Neutrophil (primary cell): Measurements from ENCODE around the gene EIF6.

Source experiments
- H3K27ac ChIP-seq: fragments of 200-600 bp; sonication (generic); 2 replicates; pipeline ENCODE4 v1.5.1; 2016; ENCODE audit warnings: mild to moderate bottlenecking, moderate library complexity
- H3K27me3 ChIP-seq: fragments of 200-600 bp; sonication (generic); 2 replicates; pipeline ENCODE4 v1.6.0; 2016; ENCODE audit warnings: mild to moderate bottlenecking
- H3K36me3 ChIP-seq: fragments of 200-600 bp; sonication (generic); 2 replicates; pipeline ENCODE4 v1.5.1; 2017
- H3K4me1 ChIP-seq, 2 experiments: fragments of 200-600 bp in 1 of 2; sonication (generic) in 1 of 2; 1 replicate in 1 of 2; 2 replicates in 1 of 2; pipeline versions ENCODE4 v1.5.1 to v1.6.1; 2013 to 2016; ENCODE audit warnings: low read depth in 1 of 2, low read length in 1 of 2, mild to moderate bottlenecking in 1 of 2, moderate library complexity in 1 of 2; ENCODE audit not compliant: control insufficient read depth in 1 of 2, insufficient read depth in 1 of 2
- H3K4me3 ChIP-seq, 2 experiments: fragments of 200-600 bp in 1 of 2; sonication (generic) in 1 of 2; 1 replicate in 1 of 2; 2 replicates in 1 of 2; pipeline ENCODE4 v1.5.1; 2013 to 2016; ENCODE audit warnings: low read depth in 1 of 2, low read length in 1 of 2, mild to moderate bottlenecking in 1 of 2, moderate library complexity in 1 of 2
- H3K9me3 ChIP-seq: fragments of 200-600 bp; sonication (generic); 2 replicates; pipeline ENCODE4 v1.5.1; 2016
- TF ChIP-seq, protein P1 (sequence below): fragments of 200-600 bp; sonication (generic); IDR thresholded peaks from 2 replicates; pipeline ENCODE4 v1.5.1; 2016; ENCODE audit warnings: antibody characterized with exemption

EIF6 gene

GRCh38 chr20:35280523-35280922 is 4.0 kb downstream of the EIF6 start:
- peaks cover 41% of the 10 kb centered on the region for H3K36me3 ChIP-seq
- H3K27ac ChIP-seq: peak overlapping the region; percentile 99

DNA sequence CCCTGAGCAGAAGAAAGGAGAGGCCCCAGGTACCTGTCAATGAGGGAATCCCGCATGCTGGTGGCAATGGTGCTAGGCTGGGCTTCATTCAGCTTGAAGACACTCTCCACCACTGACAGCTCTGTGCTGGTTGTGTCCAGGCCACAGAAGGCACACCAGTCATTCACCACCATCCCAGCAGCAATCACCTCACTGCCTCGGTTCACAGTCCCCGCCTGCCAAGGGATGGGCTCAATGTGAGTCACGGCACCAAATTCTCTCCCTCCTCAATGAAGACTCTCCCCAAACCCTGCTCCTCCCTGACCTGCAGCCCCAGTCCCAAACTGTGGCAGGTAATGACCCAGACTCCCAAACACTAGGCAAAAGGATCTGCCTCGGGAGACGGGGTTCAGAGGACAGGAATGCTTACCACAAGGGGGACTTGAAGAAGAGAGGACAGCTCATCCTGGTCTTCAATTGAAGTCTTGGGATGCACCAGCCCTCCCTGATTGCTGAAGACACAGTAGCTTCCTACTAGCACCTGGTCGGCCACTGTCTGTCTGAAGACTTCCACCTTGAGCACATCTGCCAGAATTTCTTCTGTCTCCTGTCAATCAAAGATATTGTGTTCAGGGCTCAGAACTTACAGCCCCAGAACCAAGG is 4.9 kb downstream of the EIF6 start:
- H3K36me3 ChIP-seq: peaks cover 49% of the 10 kb centered on the region
- TF ChIP-seq, protein P1, sequence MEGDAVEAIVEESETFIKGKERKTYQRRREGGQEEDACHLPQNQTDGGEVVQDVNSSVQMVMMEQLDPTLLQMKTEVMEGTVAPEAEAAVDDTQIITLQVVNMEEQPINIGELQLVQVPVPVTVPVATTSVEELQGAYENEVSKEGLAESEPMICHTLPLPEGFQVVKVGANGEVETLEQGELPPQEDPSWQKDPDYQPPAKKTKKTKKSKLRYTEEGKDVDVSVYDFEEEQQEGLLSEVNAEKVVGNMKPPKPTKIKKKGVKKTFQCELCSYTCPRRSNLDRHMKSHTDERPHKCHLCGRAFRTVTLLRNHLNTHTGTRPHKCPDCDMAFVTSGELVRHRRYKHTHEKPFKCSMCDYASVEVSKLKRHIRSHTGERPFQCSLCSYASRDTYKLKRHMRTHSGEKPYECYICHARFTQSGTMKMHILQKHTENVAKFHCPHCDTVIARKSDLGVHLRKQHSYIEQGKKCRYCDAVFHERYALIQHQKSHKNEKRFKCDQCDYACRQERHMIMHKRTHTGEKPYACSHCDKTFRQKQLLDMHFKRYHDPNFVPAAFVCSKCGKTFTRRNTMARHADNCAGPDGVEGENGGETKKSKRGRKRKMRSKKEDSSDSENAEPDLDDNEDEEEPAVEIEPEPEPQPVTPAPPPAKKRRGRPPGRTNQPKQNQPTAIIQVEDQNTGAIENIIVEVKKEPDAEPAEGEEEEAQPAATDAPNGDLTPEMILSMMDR: no peak

More at GRCh38 chr20:35280523-35280922, 4.0 kb downstream of the EIF6 start:
- Histone ChIP-seq H3K9me3 (no peaks in the 10 kb centered on the region), H3K27me3 (no peaks in the 10 kb centered on the region), H3K4me3 (no peak overlapping the region), H3K4me1 (peaks cover 27 to 47% of the 10 kb centered on the region in 2 experiments)
- TF ChIP-seq, protein P1: no peak

GRCh38 chr20:35279040-35279439 is 5.5 kb downstream of the EIF6 start:
- Histone ChIP-seq H3K27ac (peak overlapping the region; percentile 99), H3K36me3 (peaks cover 55% of the 10 kb centered on the region), H3K9me3 (no peaks in the 10 kb centered on the region), H3K4me3 (no peak overlapping the region), H3K4me1 (peaks cover 27 to 42% of the 10 kb centered on the region in 2 experiments), H3K27me3 (no peaks in the 10 kb centered on the region)
- TF ChIP-seq, protein P1: no peak

More for the DNA sequence above, 4.9 kb downstream of the EIF6 start:
- H3K4me1 ChIP-seq: peaks cover 27 to 46% of the 10 kb centered on the region in 2 experiments
- H3K4me3 ChIP-seq: no peak overlapping the region
- H3K27ac ChIP-seq: peak overlapping the region; percentile 99
- H3K27me3 ChIP-seq: no peaks in the 10 kb centered on the region
- H3K9me3 ChIP-seq: no peaks in the 10 kb centered on the region

- peak within 1 kb of the TSS; percentile 99 for H3K27ac ChIP-seq
- TF ChIP-seq, protein P1: peak; percentile 80
- H3K4me3 ChIP-seq: peak within 1 kb of the TSS; percentile 72 to 80
- no peaks in the 10 kb centered on the region for H3K27me3 ChIP-seq
- H3K36me3 ChIP-seq: peaks cover 65% of the 10 kb centered on the region
- peaks cover 20 to 30% of the 10 kb centered on the region in 2 experiments for H3K4me1 ChIP-seq
- no peaks in the 10 kb centered on the region for H3K9me3 ChIP-seq
Observed at GRCh38 chr20:35277531-35278395, 6.8 kb downstream of the EIF6 start, which contains the start of gene MMP24OS. Gene MMP24OS (minus strand): TSS chr20:35278122. CDS start chr20:35277929, 193 bp downstream.

- peaks cover 70% of the 10 kb centered on the region for H3K36me3 ChIP-seq
- TF ChIP-seq, protein P1: no peak
Observed at GRCh38 chr20:35277127-35277526, 7.4 kb downstream of the EIF6 start.

More at GRCh38 chr20:35277127-35277526, 7.4 kb downstream of the EIF6 start:
- H3K27ac ChIP-seq: peak overlapping the region; percentile 99
- no peaks in the 10 kb centered on the region for H3K9me3 ChIP-seq
- H3K27me3 ChIP-seq: no peaks in the 10 kb centered on the region
- peak overlapping the region; percentile 72 to 80 for H3K4me3 ChIP-seq
- H3K4me1 ChIP-seq: peaks cover 20 to 30% of the 10 kb centered on the region in 2 experiments
